GM19463 (cell line): ENCODE results near the gene HHIP.

ENCODE experiments used
- ATAC-seq: cut with Tn5 transposase; IDR thresholded peaks from one replicate; pipeline ENCODE4 v1.9.1; 2021; ENCODE audit warnings: mild to moderate bottlenecking, moderate library complexity; ENCODE audit not compliant: unreplicated experiment

The HHIP gene

DNA sequence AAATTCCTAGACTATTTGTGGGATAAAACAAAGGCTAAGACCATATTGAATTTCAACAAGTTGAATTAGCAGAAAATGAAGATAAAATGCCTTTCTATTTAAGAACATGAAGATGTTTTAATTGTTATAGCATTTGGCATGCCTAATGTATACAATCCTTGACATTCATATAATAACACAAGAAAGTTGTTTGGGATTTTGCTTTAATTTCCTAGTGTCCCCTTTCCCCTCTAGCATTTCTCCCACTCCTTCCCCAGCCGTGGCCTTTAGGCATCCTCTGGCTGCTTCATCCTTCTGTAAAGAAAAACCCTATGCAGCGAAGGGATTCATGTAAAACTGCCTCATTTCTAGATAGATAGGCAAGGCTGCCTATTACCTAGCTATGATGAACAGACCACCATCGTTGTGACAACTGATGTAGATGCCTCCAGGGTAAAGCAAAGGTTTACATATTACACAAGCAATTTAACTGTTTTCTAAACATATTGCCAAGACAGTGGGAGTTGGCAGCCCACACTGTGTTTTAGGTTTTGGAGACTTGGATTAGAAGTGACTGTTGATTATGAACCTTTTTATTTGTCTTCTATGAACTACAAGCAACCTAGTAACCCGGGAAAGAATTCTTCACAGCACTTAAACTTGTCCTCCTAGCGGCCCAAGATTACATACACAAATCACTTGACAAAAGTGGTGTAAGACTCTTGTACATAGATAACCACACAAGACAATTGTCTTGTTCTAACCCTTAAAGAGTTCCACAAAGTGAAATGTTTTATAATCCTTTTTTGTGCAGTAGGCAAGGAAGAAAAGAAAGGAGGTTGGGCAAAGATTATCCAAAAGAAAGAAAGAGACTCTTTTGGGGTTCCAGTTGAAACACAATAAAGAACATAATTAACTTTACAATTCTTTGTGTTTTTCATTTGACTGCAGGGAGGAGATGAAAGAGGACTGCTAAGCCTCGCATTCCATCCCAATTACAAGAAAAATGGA is 59.9 kb downstream of the HHIP start:
- no peak for ATAC-seq

DNA sequence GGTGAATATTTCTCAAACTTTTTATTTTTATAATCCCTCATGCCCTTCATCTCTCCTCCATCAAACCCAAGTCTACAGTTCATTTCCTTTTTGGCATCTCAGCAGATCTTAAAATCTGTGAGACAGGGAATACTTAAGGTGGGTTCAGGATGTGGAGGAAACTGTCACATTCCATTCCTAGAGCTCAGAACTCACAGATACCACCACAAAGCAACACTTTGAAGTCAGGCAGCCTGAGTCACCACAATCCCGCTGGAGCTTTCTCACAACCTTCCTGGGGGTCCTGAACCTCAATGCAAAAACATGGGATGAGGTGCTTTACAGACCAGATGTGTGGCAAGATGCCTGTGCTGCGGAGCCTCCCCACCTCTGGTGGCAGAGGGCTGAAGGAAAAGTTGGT is 63.2 kb downstream of the HHIP start:
- no peak for ATAC-seq

GRCh38 chr4:144709793-144710525 is 64.0 kb downstream of the HHIP start:
- no peak for ATAC-seq

DNA sequence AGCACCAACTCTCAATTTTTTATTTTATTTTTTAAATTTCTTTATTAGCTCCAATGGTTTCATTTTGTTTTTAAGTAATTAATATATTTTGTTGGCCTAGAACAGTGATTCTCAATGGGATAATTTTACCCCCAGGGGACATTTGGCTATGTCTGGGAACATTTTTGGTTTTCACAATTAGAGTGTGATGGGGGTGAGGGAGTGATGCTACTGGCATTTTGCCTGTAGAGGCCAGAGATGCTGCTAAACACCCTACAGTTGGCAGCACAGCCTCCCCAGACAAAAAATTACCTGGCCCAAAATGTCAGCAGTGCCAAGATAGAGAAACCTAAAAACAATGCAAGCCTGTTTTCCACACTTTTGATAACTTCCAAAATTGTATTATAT is 64.6 kb downstream of the HHIP start:
- no peak for ATAC-seq

DNA sequence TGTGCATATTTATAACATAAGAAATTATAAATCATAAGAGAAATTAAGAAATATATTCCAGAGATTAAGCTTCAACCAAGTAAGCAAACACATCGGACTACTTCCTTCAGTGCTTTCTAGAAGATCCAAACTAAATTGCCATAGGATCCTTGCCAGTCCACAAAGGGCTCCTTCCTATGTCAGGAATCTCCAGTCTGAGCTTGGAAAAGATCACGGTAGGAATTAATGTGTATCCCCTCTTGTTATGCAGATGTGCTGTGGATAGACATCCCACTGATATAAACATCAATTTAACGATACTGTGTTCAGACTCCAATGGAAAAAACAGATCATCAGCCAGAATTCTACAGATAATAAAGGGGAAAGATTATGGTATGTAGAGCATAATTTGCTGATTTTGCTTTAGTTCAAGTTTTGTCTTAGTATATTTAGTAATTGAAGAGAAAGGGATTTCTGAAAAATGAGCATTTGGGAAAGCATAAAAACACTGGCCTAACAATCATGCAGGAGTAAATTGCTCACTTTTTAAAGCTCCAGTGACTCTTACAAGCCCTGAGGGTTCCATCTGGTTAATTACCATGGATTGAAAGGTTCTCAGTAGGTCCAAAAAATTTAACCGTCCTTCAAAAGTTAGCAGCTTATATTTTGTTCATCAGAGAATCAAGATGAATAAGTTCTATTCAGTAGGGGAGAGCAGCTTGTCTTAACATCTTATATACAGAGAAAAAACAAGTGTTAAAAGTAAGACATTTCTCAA is 65.9 kb downstream of the HHIP start:
- ATAC-seq, result no peak

DNA sequence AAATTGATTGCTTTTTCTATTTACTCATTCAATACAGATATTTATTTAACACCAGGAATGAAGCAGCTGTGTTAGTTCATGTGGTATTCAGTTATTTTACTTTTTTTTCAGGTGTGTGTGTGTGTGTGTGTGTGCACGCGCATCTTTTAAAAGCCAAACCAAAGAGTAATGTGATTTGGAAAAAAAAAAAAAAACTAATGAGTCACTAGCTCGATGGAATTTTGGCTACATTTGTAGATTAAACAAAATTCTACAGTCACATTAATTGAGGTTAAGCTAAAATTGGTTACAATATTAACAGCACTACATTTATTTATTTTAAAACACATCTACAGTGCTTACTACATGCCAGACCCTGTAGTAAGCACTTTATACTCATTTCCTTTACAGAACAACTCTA is 66.8 kb downstream of the HHIP start:
- no peak for ATAC-seq

- ATAC-seq, result no peak
Measured at GRCh38 chr4:144714166-144714565, 68.2 kb downstream of the HHIP start.

DNA sequence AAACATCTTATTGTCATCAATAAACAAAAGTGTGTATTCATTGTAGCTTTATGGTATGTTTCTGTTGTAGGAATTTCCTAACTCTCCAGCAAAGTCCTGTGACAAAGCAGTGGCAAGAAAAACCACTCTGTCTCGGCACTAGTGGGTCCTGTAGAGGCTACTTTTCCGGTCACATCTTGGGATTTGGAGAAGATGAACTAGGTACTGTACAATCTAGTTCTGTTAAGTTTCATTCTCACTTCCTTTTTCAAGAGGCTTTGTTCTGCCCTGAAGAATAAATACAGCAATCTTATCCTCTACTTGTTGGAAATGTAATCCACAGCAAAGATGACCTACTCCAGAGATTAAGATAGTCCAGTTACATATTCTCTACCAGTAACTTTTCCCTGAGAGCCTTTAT is 69.3 kb downstream of the HHIP start:
- peak; percentile 72 for ATAC-seq

DNA sequence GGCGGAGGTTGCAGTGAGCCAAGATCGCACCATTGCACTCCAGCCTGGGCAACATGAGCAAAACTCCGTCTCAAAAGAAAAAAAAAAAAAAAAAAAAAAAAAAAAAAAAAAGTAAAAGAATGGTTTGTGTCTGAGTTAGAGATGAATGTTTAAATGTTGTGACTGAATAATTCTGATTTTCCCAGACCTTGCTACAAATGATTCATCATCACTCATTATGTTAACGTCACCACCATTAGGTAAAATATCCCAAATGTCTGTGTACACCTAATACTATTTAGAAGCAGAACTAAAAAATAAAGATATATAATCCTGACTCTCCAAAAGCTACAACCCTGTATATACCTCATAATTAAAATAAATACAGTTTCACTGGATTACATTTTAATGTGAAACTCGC is 70.8 kb downstream of the HHIP start:
- no peak for ATAC-seq

GRCh38 chr4:144718958-144719512 is 73.1 kb downstream of the HHIP start:
- no peak for ATAC-seq

GRCh38 chr4:144720491-144720890 is 74.5 kb downstream of the HHIP start:
- no peak for ATAC-seq

DNA sequence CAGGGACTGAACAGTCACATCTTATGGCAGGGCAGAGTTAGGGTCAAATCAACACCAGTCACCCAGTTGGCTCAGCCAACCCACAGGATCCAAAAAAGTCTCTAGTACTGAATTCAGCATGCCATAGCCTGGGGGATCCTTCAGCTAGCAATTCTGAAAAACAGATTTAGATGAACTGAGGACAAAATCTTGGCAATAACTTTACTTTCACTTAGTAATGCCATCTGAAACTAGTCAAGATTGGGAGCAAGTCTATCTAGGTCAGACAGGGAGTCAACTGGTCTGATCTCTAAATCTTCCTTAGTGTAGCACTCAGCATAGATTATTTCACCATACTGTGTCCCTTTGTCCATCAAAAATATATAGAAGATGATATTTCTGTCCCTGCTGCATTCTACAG is 76.0 kb downstream of the HHIP start:
- ATAC-seq, result no peak

- ATAC-seq, result no peak
Measured at GRCh38 chr4:144723471-144723870, 77.5 kb downstream of the HHIP start.

DNA sequence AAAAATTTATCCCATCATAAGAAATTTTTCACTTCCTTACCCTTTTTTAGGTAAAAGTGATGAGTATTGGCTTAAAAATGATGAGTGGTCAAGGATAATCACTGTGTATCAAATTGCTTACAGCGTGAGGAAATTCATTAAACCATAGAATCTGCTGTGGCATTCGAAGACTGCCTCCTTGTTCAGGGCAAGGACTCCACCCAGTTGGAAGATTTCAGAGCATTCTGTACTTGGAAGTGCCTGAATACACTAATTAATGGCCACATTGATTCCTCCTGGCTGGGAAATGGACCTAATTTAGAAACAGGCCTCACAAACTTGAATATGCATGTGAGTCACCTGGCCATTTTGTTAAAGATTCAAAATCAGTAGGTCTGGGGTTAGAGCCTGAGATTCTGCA is 83.2 kb downstream of the HHIP start:
- ATAC-seq, result no peak

DNA sequence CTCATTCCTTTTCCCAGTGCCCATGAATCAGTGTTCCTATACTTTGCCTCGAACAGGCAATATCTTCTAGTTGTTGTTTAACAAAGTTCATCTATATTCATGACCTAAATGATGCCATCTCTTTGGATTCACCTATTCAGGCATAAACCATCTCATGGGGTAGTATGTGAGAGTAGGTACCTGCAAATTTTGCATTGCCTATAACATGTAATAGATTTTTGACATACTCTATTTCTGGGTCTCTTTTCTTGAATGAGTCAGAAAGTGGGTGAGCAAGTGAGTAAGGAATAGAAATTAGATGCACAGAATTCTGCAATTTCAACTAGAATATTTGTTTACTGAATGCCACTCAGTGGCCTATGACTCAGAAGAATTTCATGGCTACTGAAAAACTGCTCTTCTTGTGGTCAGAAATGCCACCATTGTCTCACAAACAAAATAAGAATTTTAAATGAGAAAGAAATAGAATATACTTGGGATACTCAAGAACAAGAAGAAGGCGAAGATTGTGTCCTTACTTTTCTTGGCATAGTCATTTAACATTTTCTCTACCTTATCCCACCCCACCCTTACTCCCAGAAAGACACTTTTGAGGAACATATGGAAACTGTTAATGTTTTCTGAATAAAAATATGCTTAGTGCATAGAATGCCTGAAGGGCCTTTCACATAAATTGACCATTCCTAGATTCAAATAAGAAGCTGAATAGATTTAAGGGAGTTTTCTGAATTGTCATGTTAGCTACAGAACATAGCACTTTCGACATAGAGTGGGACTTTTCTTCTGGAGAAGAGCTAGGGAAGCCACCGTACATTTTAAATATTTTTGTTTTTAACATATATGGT is 86.8 kb downstream of the HHIP start:
- ATAC-seq, result no peak

GRCh38 chr4:144733566-144733965 is 87.6 kb downstream of the HHIP start:
- ATAC-seq, result no peak

GRCh38 chr4:144734522-144734921 is 88.6 kb downstream of the HHIP start:
- ATAC-seq, result no peak

DNA sequence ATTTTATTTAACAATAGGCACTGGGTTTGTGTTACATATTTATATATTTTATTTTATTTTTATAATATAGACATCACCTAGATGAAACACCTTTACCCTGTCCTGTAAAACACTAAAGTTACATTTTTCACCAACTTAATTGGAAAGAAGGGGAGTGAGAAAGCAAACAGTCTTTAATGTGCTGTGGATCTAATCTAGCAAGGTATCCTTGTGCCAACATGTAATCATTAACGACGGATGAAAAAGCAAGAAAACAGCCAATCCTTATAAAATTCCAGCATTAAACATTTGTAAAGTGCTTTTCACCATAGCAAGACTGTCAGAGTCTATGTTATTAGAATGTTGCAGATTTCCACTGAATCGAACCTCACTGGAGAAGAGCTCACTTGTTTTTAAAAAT is 92.7 kb downstream of the HHIP start:
- ATAC-seq, result no peak

DNA sequence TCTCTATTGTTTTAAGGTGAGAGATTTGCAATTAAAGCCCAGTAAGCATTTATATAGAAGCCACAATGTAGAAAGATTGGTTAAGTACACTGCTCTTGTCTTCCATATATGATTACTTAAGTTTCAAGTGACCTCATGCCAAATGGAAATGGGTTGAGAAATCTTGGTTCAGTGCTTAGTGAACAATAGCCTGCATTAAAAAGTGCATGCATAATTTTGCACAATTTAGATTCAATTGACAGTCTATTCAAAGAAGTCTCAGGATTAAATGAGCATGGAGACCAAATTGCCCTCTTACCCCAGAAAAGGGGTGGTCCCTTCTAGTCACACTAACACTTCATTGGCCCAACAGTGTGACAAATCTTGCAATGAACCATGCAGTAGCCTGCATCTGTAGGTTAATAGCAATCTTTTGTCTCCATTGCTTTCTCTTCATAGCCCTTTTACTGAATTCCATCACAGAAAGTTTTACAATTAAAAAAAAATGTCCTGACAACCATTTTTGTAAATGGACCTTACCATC is 93.6 kb downstream of the HHIP start:
- no peak for ATAC-seq

DNA sequence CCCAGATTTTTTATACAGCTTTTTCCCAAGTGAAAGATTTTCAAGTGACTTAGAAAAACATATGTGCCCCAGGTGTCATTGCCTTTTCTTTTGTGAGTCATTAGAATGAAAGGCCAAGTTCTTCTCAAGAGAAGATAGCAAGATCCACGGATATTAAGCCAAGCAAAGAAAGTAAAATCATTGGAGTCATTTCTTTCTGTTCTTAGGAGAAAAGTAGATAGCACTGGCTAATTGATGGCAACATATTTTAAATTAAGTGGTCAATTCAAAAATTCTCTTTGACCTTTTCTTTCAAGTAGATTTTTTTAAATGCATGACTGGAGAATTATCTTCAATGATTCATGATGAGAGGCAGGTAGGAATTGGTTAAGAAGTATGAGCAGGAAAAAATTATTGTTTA is 94.4 kb downstream of the HHIP start:
- no peak for ATAC-seq
